GM21619 (cell line): ENCODE measurements around the gene OR51M1.

ENCODE experiments used
- ATAC-seq: cut with Tn5 transposase; IDR thresholded peaks from one replicate; pipeline ENCODE4 v1.9.1; 2021; ENCODE audit not compliant: unreplicated experiment

The OR51M1 gene

DNA sequence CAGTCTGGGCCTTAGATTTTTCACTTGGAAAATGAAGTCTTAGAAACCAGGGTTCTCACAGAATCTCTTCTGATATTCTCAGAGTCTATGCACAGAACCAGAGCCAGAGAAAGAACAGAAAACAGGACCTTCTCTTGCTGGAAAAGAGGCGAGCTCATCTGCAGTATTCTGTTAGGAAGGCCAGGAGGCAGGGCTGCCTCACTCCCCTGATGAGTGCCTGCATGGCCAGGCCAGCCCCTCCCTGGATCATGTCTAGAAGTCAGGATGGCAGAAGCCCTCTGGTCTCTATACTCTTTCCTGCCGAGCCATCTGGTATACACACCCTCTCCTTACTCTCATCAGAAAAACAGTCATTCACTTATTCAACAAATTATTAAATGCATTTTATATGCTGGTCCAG is 723 bp downstream of the OR51M1 start:
- ATAC-seq, result no peak

DNA sequence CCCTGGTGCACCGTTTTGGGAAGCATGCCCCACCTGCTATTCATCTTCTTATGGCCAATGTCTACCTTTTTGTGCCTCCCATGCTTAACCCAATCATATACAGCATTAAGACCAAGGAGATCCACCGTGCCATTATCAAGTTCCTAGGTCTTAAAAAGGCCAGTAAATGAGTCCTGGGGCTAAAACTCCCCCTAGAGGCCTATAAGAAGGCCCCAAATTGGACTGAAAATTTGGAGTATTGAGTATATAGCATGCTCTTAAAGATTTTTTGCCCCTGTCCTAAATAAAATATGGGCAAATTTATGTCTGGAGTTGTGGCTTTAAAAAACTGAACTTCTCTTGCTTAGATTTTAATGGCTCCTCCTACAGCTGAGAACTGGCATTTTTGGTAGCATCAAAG is 6.6 kb downstream of the OR51M1 start:
- ATAC-seq, result no peak

DNA sequence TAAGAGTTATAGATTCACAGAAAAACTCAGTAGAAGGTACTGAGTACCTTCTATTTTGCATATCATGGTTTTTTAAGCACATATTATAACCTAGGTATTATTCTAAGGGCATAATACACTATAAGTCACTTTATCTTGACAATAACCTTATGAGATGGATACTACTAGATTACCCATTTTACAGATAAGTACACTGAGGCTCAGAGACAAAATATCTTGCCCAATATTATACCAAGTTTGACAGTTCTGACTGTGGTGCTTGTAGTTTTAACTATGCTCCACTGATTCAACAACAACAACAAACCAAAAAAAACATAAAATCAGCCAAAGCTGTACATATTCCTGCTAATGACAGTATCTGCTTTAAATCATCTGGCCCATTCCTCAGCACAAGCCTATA is 10.5 kb downstream of the OR51M1 start:
- no peak for ATAC-seq

DNA sequence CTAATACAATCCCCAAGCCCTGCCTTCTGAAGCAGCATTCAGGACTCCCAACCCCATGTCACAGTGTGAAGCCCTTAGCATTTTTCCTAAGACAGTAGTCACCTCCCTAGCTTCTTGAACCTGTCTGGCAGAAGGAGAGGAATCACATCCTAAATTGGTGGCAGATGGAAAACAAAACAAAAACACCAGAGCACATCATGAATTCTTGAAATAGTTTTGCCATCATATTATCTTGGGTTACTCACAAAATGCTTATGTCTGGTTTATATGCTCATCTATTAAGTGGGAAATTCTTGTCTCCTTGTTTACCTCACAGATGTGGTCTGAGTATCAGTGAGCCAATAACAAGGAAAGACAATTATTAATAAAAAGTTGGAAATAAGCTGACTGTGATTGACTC is 15.3 kb downstream of the OR51M1 start:
- no peak for ATAC-seq

DNA sequence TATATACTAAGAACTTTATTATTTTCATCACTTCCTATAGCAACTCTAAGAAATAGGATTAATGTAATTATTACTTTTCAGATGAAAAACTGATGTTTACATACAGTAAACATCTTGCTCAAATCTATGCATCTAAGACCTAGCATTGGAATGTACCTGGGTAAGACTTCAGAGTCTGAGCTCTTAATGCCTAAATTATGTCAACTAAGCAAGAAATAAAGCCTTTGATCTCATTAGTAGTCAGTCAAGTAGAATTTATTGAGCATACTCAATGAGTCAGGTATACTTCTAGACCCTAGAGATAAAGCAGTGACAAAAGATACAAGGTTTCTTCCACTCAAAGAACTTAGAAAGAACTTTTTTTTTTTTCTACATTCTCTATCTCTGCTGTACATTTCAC is 21.6 kb downstream of the OR51M1 start:
- no peak for ATAC-seq

DNA sequence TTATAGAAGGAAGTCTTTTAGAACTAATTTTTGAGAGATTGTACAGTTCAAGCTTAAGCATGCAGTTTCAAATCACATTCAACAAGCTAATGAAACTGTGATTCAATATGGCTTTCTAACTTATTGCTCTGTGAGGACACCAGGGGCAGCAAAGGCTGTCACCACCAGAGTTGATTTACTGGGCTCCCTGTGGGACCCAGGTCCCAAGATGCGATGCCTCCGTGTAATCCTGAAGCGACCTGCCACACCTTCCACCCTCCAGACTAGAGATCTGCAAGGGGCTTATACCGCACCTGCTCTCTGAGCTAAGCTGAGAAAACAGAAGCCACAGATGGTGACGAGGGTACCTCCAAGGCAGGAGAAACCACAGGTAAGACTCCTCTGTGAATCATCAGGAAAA is 37.4 kb downstream of the OR51M1 start:
- ATAC-seq, result no peak

DNA sequence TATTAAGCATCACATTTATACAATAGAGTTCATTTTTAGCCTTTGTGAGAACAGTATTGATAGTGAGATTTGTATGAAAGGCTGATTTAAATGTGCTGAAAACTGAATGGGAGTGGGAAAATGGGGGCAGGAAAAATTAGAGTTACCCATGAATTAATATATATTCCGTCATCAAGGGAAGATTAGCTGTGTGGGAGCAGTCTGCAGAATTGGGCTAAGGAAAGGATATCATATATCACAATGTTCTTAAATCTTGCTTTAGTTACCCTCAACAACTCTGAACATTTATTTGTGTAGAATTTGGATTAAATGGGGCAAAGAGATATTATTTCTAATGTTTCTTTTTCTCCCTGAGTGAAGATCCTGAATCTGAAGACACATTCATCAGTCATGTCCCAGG is 38.2 kb downstream of the OR51M1 start, which contains the start of gene OR51Q1:
Gene OR51Q1, plus strand, starts transcription at position 301 of the 400 bp plus-strand sequence. Its CDS starts 90 bp downstream, at position 391.
- ATAC-seq, result no peak

DNA sequence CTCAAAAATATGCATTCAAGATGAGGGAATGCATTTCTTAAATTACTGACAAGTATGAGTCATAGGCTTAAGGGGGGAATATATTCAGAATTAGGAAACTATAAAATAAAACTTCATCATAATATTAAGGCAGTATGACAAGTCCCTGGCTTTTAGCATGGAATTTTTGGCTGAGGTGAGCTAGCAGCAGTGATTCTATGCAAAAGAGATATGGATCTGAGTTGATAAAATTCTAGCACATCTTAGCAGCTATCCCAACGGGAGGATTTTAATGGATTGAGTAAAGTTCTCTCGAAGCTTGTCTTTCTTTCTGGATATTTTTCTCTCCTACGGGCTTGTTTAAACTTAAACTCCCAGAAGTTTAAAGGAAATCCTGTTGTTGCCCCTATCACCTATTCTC is 39.5 kb downstream of the OR51M1 start:
- no peak for ATAC-seq

DNA sequence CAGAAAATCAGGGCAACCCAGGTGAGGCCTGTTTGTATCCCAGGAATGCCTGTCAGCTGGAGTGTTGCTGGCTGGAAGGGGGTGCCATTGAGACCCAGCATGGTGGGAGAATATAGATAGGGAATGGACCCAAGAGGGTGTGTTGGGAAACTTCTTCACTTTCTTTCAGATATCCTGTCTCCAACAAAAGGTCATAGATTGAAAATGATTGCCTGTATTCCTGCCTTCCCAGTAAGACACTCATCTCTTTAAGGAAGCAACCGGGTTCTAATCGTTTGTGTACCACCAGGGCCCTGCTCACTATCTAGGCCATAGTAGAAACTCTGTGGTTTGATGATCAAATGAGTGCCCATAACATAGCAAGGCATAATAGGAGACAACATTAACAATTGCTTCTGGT is 57.8 kb downstream of the OR51M1 start, which contains the start of gene OR51I1:
Gene OR51I1, minus strand, starts transcription at position 101 of the 400 bp plus-strand sequence. Its CDS starts 0 bp downstream, at position 101.
- ATAC-seq, result no peak
